Neural crest cell (in vitro differentiated cells): ENCODE data around the gene N4BP2. TPM values are rescaled to one million over a fixed set of nuclear protein-coding genes. Genes with fewer than 3 reads are reported as not detected.
"Not testable (repeated sequence)": the region's sequence is repeated elsewhere in the genome, so short reads cannot be mapped to it uniquely, and the experiment has no call there.

Experiments
- DNase-seq: peaks from one replicate; pipeline ENCODE4 v3.0.0; 2021; ENCODE audit warnings: low read depth, mixed read lengths, low spot score
- H3K27ac Mint-ChIP-seq: one replicate; pipeline ENCODE4 v1.8.0; 2021; ENCODE audit warnings: mild to moderate bottlenecking, mixed read lengths; ENCODE audit not compliant: unreplicated experiment
- H3K27me3 Mint-ChIP-seq: 2 replicates; pipeline ENCODE4 v1.8.0; 2021; ENCODE audit warnings: low read depth, mild to moderate bottlenecking, mixed read lengths
- H3K36me3 Mint-ChIP-seq: 2 replicates; pipeline ENCODE4 v1.8.0; 2021; ENCODE audit warnings: low read depth, mild to moderate bottlenecking, mixed read lengths
- H3K4me1 Mint-ChIP-seq: 2 replicates; pipeline ENCODE4 v1.8.0; 2021; ENCODE audit warnings: mixed read lengths
- H3K4me3 Mint-ChIP-seq: one replicate; pipeline ENCODE4 v1.8.0; 2021; ENCODE audit warnings: mild to moderate bottlenecking, mixed read lengths
- H3K9me3 Mint-ChIP-seq: 2 replicates; pipeline ENCODE4 v1.8.0; 2021; ENCODE audit warnings: mixed read lengths
- total RNA-seq: library from RNA; stranded (reverse); gene quantifications from 2 replicates; pipeline ENCODE4 v1.2.1, GENCODE V29; 2021
- TF ChIP-seq, protein P1 (sequence below): fragments of 200-600 bp; sonication (generic); conservative IDR thresholded peaks from 2 replicates; pipeline ENCODE4 v1.5.0; 2021; ENCODE audit warnings: antibody characterized with exemption, mild to moderate bottlenecking

N4BP2 gene
- total RNA-seq, 1 donor from 2014 or later, result 25.2 TPM

DNA sequence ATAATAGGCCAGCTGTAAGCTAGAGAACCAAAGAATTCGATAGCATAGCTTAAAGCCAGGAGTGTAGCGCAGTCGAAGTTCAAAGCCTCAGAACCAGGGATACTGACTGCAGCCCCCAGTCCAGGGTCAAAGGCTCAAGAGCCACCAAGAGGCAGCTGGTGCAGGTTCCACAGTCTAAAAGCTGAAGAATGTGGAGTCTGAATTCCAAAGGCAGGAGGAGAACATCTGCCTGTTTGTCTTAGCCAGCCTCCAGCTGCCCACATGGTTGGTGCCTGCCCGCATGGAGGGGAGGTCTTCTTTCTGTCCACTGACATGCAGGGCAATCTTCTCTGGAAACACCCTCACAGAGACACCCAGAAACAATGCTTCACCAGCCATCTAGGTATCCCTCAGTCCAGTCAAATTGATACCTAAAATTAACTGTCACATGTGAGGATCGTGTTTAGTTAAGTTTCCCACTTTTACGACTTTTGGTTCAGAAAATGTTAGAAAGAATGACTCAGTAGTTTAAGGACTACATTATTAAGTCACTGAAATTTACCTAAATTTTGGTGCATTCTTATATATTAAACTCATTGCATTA, 87.4 kb downstream of the N4BP2 start:
- no peak for DNase-seq
- TF ChIP-seq, protein P1, sequence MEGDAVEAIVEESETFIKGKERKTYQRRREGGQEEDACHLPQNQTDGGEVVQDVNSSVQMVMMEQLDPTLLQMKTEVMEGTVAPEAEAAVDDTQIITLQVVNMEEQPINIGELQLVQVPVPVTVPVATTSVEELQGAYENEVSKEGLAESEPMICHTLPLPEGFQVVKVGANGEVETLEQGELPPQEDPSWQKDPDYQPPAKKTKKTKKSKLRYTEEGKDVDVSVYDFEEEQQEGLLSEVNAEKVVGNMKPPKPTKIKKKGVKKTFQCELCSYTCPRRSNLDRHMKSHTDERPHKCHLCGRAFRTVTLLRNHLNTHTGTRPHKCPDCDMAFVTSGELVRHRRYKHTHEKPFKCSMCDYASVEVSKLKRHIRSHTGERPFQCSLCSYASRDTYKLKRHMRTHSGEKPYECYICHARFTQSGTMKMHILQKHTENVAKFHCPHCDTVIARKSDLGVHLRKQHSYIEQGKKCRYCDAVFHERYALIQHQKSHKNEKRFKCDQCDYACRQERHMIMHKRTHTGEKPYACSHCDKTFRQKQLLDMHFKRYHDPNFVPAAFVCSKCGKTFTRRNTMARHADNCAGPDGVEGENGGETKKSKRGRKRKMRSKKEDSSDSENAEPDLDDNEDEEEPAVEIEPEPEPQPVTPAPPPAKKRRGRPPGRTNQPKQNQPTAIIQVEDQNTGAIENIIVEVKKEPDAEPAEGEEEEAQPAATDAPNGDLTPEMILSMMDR, result no peak
- H3K4me1 Mint-ChIP-seq, result no peaks in the 10 kb centered on the region
- peaks cover 47% of the 10 kb centered on the region for H3K36me3 Mint-ChIP-seq
- no peaks in the 10 kb centered on the region for H3K27me3 Mint-ChIP-seq
- H3K9me3 Mint-ChIP-seq, result peaks cover 7% of the 10 kb centered on the region
- no peak overlapping the region for H3K4me3 Mint-ChIP-seq
- no peak overlapping the region for H3K27ac Mint-ChIP-seq

DNA sequence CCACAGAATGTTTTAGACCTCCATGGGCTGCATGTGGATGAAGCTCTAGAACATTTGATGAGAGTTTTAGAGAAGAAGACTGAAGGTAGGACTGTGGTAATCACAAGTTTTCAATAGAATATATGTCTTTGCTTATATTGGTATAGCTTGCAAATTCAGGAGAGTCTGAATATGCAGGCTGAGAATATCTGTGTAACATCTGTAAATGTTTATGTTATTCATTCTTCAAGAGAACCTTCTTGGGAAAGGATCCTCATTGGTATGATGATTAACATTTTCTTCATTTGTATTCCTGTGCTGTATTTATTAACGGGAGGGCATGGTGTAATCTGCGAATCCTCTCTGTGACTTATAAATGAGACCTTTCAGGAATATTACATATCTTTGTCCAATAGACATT, 88.1 kb downstream of the N4BP2 start:
- H3K4me1 Mint-ChIP-seq, result no peaks in the 10 kb centered on the region
- no peaks in the 10 kb centered on the region for H3K27me3 Mint-ChIP-seq
- peaks cover 50% of the 10 kb centered on the region for H3K36me3 Mint-ChIP-seq
- H3K4me3 Mint-ChIP-seq, result no peak overlapping the region
- peaks cover 10% of the 10 kb centered on the region for H3K9me3 Mint-ChIP-seq
- H3K27ac Mint-ChIP-seq, result no peak overlapping the region
- no peak for DNase-seq
- TF ChIP-seq, protein P1, result no peak

DNA sequence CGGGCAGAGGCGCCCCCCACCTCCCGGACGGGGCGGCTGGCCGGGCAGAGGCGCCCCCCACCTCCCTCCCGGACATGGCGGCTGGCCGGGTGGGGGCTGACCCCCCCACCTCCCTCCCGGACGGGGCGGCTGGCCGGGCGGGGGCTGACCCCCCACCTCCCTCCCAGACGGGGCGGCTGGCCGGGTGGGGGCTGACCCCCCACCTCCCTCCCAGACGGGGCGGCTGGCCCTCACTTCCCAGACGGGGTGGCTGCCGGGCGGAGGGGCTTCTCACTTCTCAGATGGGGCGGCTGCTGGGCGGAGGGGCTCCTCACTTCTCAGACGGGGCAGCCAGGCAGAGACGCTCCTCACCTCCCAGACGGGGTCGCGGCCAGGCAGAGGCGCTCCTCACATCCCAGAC, 90.8 kb downstream of the N4BP2 start:
- not testable (repeated sequence) for DNase-seq, H3K9me3 Mint-ChIP-seq, H3K4me1 Mint-ChIP-seq, H3K27me3 Mint-ChIP-seq, H3K4me3 Mint-ChIP-seq, H3K27ac Mint-ChIP-seq
- H3K36me3 Mint-ChIP-seq, result peaks cover 45% of the 10 kb centered on the region

DNA sequence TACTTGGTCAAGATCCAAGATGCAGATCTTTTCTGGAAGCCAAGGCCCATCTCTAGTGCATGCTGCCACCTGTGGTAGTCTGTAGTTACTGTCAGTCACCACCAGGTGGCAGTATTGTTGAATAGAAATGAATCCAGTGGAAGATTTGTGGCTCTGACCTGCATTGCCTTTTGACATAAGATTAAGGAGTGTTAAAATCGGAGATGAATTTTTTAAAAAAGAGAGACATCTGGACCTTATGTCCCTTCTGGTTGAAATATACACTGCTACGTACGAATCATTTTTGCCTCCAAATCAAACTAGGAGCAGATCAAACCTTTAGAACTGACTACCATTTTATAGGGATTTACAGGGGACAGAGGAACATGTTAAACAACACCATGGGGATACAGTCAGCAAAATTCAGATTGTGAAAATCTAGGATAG, 93.3 kb downstream of the N4BP2 start:
- TF ChIP-seq, protein P1, result peak; percentile 90
- no peak overlapping the region for H3K4me3 Mint-ChIP-seq

DNA sequence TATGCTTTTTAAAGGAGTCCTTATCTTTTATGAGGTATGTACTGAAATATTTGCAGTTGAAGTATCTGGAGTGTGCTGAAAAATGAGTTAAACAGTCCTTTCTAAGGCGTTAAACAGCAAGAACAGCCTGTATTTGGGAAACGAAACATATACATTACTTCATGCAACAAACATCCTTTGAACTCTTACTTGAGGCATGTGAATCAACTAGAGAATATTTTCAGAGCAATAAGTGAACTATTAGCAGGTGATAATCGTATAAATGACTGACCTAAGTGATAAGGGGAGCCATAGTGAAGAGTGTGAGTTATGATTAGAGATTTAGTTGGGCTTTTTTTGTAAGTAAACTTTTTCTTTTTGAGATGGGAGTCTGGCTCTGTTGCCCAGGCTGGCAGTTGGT, 94.3 kb downstream of the N4BP2 start:
- no peak overlapping the region for H3K4me3 Mint-ChIP-seq
- no peaks in the 10 kb centered on the region for H3K4me1 Mint-ChIP-seq
- H3K36me3 Mint-ChIP-seq, result peaks cover 30% of the 10 kb centered on the region
- no peak for DNase-seq
- no peak overlapping the region for H3K27ac Mint-ChIP-seq
- TF ChIP-seq, protein P1, result no peak
- H3K9me3 Mint-ChIP-seq, result peaks cover 7% of the 10 kb centered on the region
- H3K27me3 Mint-ChIP-seq, result no peaks in the 10 kb centered on the region

More for the DNA sequence above, 93.3 kb downstream of the N4BP2 start:
- Mint-ChIP-seq H3K36me3 (peaks cover 33% of the 10 kb centered on the region), H3K27ac (no peak overlapping the region), H3K27me3 (no peaks in the 10 kb centered on the region), H3K4me1 (no peaks in the 10 kb centered on the region), H3K9me3 (peaks cover 7% of the 10 kb centered on the region)
- peak; percentile 54 for DNase-seq

DNA sequence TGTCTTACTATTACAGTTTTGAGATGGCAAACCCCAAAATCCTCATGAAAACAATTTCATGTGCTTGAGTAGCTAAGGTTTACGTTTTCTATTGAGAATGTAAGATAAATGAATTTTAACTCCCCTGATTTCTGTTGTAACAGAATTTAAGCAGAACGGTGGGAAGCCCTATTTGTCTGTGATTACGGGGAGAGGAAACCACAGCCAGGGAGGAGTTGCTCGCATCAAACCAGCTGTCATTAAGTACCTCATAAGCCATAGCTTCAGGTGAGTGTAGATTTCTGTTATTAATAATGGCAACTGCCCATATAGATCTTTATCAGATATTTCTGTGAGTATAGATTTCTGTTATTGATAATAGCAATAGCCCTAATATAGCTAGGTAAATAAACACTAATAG, 96.0 kb downstream of the N4BP2 start:
- no peaks in the 10 kb centered on the region for H3K27me3 Mint-ChIP-seq
- H3K9me3 Mint-ChIP-seq, result peaks cover 7% of the 10 kb centered on the region
- H3K36me3 Mint-ChIP-seq, result peaks cover 23% of the 10 kb centered on the region
- H3K27ac Mint-ChIP-seq, result no peak overlapping the region
- no peak overlapping the region for H3K4me3 Mint-ChIP-seq
- DNase-seq, result no peak
- TF ChIP-seq, protein P1, result no peak
- no peaks in the 10 kb centered on the region for H3K4me1 Mint-ChIP-seq
